ENCODE results near the gene SUN5. TPM values are rescaled to one million over a fixed set of nuclear protein-coding genes. Genes with fewer than 3 reads are reported as not detected.

Gene SUN5
- total RNA-seq, 4 donors from 2014 or later, result not detected

DNA sequence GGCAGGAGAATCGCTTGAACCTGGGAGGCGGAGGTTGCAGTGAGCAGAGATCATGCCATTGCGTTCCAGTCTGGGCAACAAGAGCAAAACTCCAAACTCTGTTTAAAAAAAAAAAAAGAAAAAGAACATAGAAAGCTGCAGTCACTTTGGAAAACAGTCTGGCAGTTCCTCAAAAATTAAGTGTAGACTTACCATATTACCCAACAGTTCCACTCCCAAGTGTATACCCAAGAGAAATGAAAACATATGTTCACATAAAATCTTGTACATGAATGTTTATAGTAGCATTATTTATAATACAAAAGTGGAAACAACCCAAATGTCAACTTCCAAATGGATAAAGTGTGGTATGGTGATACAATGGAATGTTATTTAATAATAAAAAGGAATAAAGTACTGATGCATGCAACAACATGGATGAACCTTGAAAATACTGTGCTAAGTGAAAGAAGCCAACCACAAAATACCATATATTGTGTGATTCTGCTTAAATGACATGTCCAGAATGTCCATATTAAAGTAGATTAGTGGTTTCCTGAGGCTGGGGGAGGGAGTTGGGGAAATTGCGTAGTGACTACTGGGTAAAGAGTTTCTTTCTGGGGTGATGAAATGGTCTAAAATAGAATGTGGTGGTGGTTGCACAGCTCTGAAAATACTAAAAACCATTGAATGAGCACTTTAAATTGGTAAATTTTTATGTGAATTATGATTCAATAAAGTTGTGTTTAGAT, 62.9 kb downstream of the SUN5 start:
- Histone ChIP-seq H3K4me1 (no peaks in the 10 kb centered on the region), H3K27me3 (no peaks in the 10 kb centered on the region), H3K4me3 (no peak overlapping the region), H3K9me3 (peaks cover 6% of the 10 kb centered on the region), H3K27ac (no peak overlapping the region), H3K36me3 (no peaks in the 10 kb centered on the region)
- no peak for TF ChIP-seq CTCF (IDR thresholded peaks at IDR 0.05)
- no peak for DNase-seq (ENCODE audit: low spot score in 2 of 2)
- WGBS, result 64% methylated on average over 4 of the region's 4 CpGs

DNA sequence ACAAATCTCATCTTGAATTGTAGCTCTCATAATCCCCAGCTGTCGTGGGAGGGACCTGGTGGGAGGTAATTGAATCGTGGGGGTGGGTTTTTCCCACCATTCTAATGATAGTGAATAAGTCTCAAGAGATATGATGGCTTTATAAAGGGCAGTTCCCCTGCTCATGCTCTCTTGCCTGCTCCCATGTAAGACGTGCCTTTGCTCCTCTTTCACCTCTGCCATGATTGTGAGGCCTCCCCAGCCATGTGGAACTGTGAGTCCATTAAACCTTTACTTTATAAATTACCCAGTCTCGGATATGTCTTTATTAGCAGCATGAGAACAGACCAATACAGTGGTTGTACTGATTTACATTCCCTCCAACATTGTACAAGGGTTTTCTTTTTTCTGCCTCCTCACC, 69.7 kb downstream of the SUN5 start:
- WGBS, result 78% methylated on average over 4 of the region's 4 CpGs
- no peak for TF ChIP-seq CTCF (IDR thresholded peaks at IDR 0.05)
- TF ChIP-seq EP300 (IDR thresholded peaks at IDR 0.05), result no peak
- no peak for TF ChIP-seq POLR2A (IDR thresholded peaks at IDR 0.05)
- no peak for TF ChIP-seq POLR2AphosphoS5 (IDR thresholded peaks at IDR 0.05)

More for the DNA sequence above, 69.7 kb downstream of the SUN5 start:
- Histone ChIP-seq H3K9me3 (peaks cover 6% of the 10 kb centered on the region), H3K27me3 (no peaks in the 10 kb centered on the region), H3K27ac (no peak overlapping the region), H3K36me3 (no peaks in the 10 kb centered on the region), H3K4me1 (no peaks in the 10 kb centered on the region), H3K4me3 (no peak overlapping the region)
- DNase-seq (ENCODE audit: low spot score in 2 of 2), result no peak

Other genes with a start within 250 kb of the SUN5 start
- gene DNMT3B, start 242.0 kb downstream of the SUN5 start, total RNA-seq, result 1 to 10 TPM; 2.7 to 5.0 (median 2.9) TPM
- 10 to 100 TPM; 41.9 to 67.8 (median 53.2) TPM for gene MAPRE1, start 184.5 kb downstream of the SUN5 start, total RNA-seq
- under 1 TPM in 2 of 4 donors, not detected in 2; 0.76 to 0.89 TPM for gene EFCAB8, start 145.5 kb downstream of the SUN5 start, total RNA-seq
- gene BPIFB2, start 3.3 kb upstream of the SUN5 start, total RNA-seq, result not detected
- gene BPIFB6, start 27.2 kb upstream of the SUN5 start, total RNA-seq, result not detected
- gene BPIFB3, start 49.5 kb upstream of the SUN5 start, total RNA-seq, result not detected
- gene BPIFB4, start 75.2 kb upstream of the SUN5 start, total RNA-seq, result not detected
- not detected for gene BPIFA2, start 163.7 kb upstream of the SUN5 start, total RNA-seq
- gene BPIFA3, start 212.9 kb upstream of the SUN5 start, total RNA-seq, result not detected
- gene BPIFA1, start 231.6 kb upstream of the SUN5 start, total RNA-seq, result not detected